Vagina (tissue), 2 donors: ENCODE data around the gene NUB1.

Experiments used
- CTCF ChIP-seq, 3 experiments: fragments of 450-650 bp in 2 of 3; fragments of 200-600 bp in 1 of 3; sonication (generic) in 1 of 3; IDR thresholded peaks; one replicate each; pipeline ENCODE4 v1.5.1; 2017 to 2019; ENCODE audit warnings: antibody characterized with exemption in 3 of 3, mild to moderate bottlenecking in 2 of 3, moderate library complexity in 2 of 3
- POLR2AphosphoS5 ChIP-seq, 2 donors: sonication (generic); formaldehyde crosslinking; IDR thresholded peaks; one replicate each; pipeline ENCODE4 v1.9.0; 2017; ENCODE audit warnings: antibody characterized with exemption in 2 of 2, mild to moderate bottlenecking in 2 of 2, low read depth in 1 of 2; ENCODE audit not compliant: insufficient read depth in 1 of 2

GRCh38 chr7:151384776-151385625 lies 43.4 kb downstream of the NUB1 start:
- no peak for TF ChIP-seq CTCF (IDR thresholded peaks at IDR 0.05)
- TF ChIP-seq POLR2AphosphoS5 (IDR thresholded peaks at IDR 0.05; ENCODE audit: insufficient read depth in 1 of 2, low read depth in 1 of 2): no peak
